Left forelimb (tissue), 1 donor: ENCODE data around the gene SIMC1.
"Not testable (repeated sequence)": the region's sequence is repeated elsewhere in the genome, so short reads cannot be mapped to it uniquely, and the experiment has no call there.

Experiments used
- DNase-seq: peaks from one replicate; pipeline ENCODE4 v3.0.0-alpha.2; 2018; ENCODE audit warnings: low spot score

SIMC1 gene

GRCh38 chr5:176237971-176238644, at the start of gene SIMC1:
Gene SIMC1 (plus strand): TSS chr5:176238424. CDS start chr5:176238509, 85 bp downstream.
- DNase-seq, result not testable (repeated sequence)

GRCh38 chr5:176188506-176189193, 49.6 kb upstream of the SIMC1 start:
- DNase-seq, result no peak

- no peak for DNase-seq
Observed at GRCh38 chr5:176189857-176190256, 48.4 kb upstream of the SIMC1 start.

GRCh38 chr5:176190886-176191755, 47.1 kb upstream of the SIMC1 start:
- DNase-seq, result no peak

GRCh38 chr5:176192094-176192721, 46.0 kb upstream of the SIMC1 start:
- DNase-seq, result no peak

GRCh38 chr5:176192722-176193117, 45.5 kb upstream of the SIMC1 start:
- not testable (repeated sequence) for DNase-seq

- not testable (repeated sequence) for DNase-seq
Observed at GRCh38 chr5:176193636-176194035, 44.6 kb upstream of the SIMC1 start.

- not testable (repeated sequence) for DNase-seq
Observed at GRCh38 chr5:176194238-176195083, 43.8 kb upstream of the SIMC1 start.

GRCh38 chr5:176195084-176195413, 43.2 kb upstream of the SIMC1 start:
- DNase-seq, result not testable (repeated sequence)

- DNase-seq, result not testable (repeated sequence)
Observed at GRCh38 chr5:176195487-176196207, 42.6 kb upstream of the SIMC1 start.

GRCh38 chr5:176196781-176197180, 41.4 kb upstream of the SIMC1 start:
- not testable (repeated sequence) for DNase-seq

GRCh38 chr5:176197234-176197858, 40.9 kb upstream of the SIMC1 start:
- DNase-seq, result not testable (repeated sequence)

GRCh38 chr5:176198299-176198698, 39.9 kb upstream of the SIMC1 start:
- not testable (repeated sequence) for DNase-seq

- DNase-seq, result not testable (repeated sequence)
Observed at GRCh38 chr5:176198991-176199733, 39.1 kb upstream of the SIMC1 start.

GRCh38 chr5:176199803-176200399, 38.3 kb upstream of the SIMC1 start:
- DNase-seq, result not testable (repeated sequence)

GRCh38 chr5:176201811-176202210, 36.4 kb upstream of the SIMC1 start:
- no peak for DNase-seq

- no peak for DNase-seq
Observed at GRCh38 chr5:176203086-176203485, 35.1 kb upstream of the SIMC1 start.

- not testable (repeated sequence) for DNase-seq
Observed at GRCh38 chr5:176203535-176203934, 34.7 kb upstream of the SIMC1 start.
